Retinal pigment epithelial cell (primary cell): Measurements from ENCODE around the gene TSPAN18.

ENCODE experiments used
- DNase-seq: peaks from one replicate; pipeline ENCODE4 v3.0.0-alpha.2; 2010; ENCODE audit warnings: low read depth
- H3K4me3 ChIP-seq: 2 replicates; pipeline ENCODE4 v1.5.1; 2011; ENCODE audit warnings: mild to moderate bottlenecking, low read length, control low read depth, moderate library complexity
- TF ChIP-seq, protein P1 (sequence below): conservative IDR thresholded peaks from 2 replicates; pipeline ENCODE4 v1.5.1; 2011; ENCODE audit warnings: low read depth, low read length, control low read depth, inconsistent platforms

Gene TSPAN18

DNA sequence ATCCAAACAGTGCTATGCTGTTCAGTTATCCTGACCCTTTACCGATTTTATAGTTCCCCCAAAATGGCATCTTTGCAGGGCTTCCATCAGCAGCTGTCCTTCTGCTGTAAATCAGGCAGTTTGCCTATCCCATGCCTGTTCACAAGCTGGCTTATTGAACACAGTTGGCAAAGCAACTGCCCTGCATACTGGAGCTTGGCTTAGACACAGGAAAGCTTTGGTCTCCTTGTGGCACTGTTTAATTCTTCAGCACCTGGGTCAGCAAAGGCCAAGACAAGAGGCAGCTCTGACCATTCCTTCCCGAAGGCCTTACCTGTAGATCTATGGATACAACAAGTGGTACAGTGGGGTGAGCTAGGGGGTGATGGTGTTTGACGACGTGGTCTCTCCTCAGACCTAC lies 32.2 kb downstream of the TSPAN18 start:
- no peak overlapping the region for H3K4me3 ChIP-seq
- DNase-seq: no peak
- TF ChIP-seq, protein P1, sequence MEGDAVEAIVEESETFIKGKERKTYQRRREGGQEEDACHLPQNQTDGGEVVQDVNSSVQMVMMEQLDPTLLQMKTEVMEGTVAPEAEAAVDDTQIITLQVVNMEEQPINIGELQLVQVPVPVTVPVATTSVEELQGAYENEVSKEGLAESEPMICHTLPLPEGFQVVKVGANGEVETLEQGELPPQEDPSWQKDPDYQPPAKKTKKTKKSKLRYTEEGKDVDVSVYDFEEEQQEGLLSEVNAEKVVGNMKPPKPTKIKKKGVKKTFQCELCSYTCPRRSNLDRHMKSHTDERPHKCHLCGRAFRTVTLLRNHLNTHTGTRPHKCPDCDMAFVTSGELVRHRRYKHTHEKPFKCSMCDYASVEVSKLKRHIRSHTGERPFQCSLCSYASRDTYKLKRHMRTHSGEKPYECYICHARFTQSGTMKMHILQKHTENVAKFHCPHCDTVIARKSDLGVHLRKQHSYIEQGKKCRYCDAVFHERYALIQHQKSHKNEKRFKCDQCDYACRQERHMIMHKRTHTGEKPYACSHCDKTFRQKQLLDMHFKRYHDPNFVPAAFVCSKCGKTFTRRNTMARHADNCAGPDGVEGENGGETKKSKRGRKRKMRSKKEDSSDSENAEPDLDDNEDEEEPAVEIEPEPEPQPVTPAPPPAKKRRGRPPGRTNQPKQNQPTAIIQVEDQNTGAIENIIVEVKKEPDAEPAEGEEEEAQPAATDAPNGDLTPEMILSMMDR: no peak

DNA sequence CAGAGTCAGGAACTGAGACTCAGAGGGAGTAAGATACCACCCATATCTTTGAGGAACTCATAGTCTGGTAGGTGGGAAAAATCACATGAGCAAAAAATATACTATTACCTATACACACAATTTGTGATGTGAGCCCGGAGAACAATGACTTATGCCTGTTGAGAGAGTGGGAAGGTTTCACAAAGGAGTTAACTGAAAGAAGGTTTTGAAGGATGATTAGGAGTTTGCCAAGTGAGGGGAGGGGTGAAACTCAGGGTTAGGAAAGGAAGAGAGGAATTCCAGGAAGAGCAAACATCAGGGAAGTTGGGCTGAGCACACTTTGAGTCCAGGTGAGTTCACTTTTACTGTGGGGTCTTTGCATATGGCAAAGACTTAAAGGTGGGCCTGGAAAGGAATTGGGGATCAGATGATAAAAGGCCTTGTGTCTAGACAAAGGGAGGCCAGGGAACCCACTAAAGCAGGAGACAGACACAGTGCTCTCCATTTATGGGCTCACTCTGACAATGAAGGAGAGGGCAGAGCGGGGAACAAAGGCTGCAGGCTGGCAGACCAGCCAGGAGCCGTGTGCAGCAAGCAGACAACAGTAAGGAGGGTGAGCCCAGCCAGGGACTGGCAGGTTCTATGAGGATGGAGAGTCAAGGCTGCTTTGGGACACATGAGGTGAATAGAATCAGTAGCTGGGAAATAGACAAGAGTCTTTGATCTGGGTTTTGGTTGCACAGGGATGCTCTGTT lies 33.1 kb downstream of the TSPAN18 start:
- H3K4me3 ChIP-seq: no peak overlapping the region
- TF ChIP-seq, protein P1: no peak
- no peak for DNase-seq

DNA sequence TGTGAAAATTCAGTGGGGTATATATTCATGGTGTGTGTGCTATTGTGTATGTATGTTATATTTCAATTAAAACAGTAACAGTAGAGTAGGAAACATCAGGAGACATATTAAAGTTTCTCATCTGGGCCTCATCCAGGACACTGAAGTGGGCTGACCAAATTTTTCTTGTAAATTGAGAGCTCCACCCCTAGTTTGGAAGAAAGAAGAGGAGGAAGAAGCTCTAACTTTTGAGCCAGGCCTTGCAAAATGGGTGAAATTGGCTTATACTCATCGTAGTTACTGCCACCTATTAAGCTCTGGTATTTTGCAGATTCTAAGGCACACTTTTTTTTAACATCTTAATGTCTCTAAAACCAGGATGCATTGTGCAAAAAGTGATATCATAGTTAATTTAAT lies 33.7 kb downstream of the TSPAN18 start:
- TF ChIP-seq, protein P1: no peak
- H3K4me3 ChIP-seq: no peak overlapping the region

GRCh38 chr11:44760917-44761550 lies 34.3 kb downstream of the TSPAN18 start:
- peak; percentile 94 for DNase-seq

More for the DNA sequence above, 33.7 kb downstream of the TSPAN18 start:
- no peak for DNase-seq

GRCh38 chr11:44761551-44761961 lies 34.8 kb downstream of the TSPAN18 start:
- DNase-seq: no peak
- TF ChIP-seq, protein P1: no peak
- H3K4me3 ChIP-seq: no peak overlapping the region

More at GRCh38 chr11:44760917-44761550, 34.3 kb downstream of the TSPAN18 start:
- H3K4me3 ChIP-seq: no peak overlapping the region
- TF ChIP-seq, protein P1: peak; percentile 14

- TF ChIP-seq, protein P1: no peak
- no peak for DNase-seq
- H3K4me3 ChIP-seq: no peak overlapping the region
Measured at GRCh38 chr11:44763121-44763820, 36.5 kb downstream of the TSPAN18 start.
